GM15510 (cell line): ENCODE measurements around the gene DFFB.

Source experiments
- POLR2A ChIP-seq: IDR thresholded peaks from 3 replicates; pipeline ENCODE4 v1.6.1; 2011; ENCODE audit warnings: borderline replicate concordance; ENCODE audit not compliant: insufficient read length; ENCODE audit errors: extremely low read depth

The DFFB gene

GRCh38 chr1:3931007-3931912, 74.0 kb downstream of the DFFB start:
- no peak for TF ChIP-seq POLR2A

DNA sequence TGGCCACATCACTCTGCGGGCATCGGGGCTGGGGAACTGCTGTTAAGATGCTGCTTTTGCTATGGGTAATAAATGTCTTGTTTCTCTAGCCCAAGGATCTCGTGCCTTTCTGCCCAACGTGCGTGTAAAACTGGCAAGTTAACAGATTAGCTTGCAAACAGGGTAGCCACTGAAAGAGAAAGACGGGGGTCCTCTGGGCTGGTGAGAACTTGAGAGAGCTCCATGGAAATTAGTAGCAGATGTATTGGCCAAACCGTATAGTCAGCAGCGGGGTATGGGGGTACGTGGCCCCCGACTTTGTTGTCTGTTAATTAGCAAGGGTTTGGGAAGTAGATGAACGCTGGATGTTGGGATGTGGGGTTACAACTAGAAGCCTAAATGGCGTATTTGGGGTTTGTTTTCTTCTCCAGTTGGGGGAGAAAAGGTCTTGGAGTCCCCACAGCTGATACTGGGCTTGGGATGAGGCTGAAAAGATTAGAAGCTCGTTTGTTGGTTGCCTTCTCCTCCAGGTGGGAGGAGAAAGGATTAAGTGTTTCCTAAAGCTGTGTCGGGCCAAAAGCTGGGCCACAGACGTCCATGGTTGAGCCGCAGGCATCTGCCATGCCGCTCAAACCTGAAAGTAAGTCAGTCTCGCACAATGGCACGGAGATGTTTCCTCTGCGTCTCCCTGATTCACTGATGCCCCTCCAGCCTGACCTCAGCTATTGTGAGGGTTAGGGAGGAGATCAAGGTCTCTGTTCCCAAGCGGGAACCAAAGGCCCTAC, 75.1 kb downstream of the DFFB start:
- TF ChIP-seq POLR2A: no peak
